Keratinocyte (primary cell): Measurements from ENCODE around the gene BCAS3. TPM values are rescaled to one million over a fixed set of nuclear protein-coding genes. Genes with fewer than 3 reads are reported as not detected.

ENCODE experiments used
- DNase-seq: peaks from one replicate; pipeline ENCODE4 v3.0.0-alpha.2; 2011; ENCODE audit warnings: low read depth, missing footprints, low spot score
- FAIRE-seq: peaks from 2 replicates; lab custom pipeline; 2011; peaks lifted over from hg19 to GRCh38; lab: Jason Lieb, UNC
- H2AFZ ChIP-seq: 2 replicates; pipeline ENCODE4 v1.6.0; 2012; ENCODE audit warnings: low read length, control low read depth, inconsistent platforms; ENCODE audit not compliant: control insufficient read depth
- H3K27ac ChIP-seq: 2 replicates; pipeline ENCODE4 v1.5.1; 2011; ENCODE audit warnings: low read length; ENCODE audit not compliant: control insufficient read depth, insufficient read depth
- H3K27me3 ChIP-seq: 3 replicates; pipeline ENCODE4 v1.6.0; 2011; ENCODE audit warnings: low read length; ENCODE audit not compliant: control insufficient read depth, insufficient read depth; ENCODE audit errors: extremely low read depth
- H3K36me3 ChIP-seq, 2 experiments: 2 replicates in 1 of 2; 3 replicates in 1 of 2; pipeline ENCODE4 v1.5.1; 2011; ENCODE audit warnings: low read length in 2 of 2, mild to moderate bottlenecking in 1 of 2; ENCODE audit not compliant: control insufficient read depth in 2 of 2, insufficient read depth in 2 of 2; ENCODE audit errors: extremely low read depth in 1 of 2
- H3K4me1 ChIP-seq: 3 replicates; pipeline ENCODE4 v1.5.1; 2011; ENCODE audit warnings: low read length; ENCODE audit not compliant: control insufficient read depth, insufficient read depth; ENCODE audit errors: extremely low read depth
- H3K4me2 ChIP-seq: 3 replicates; pipeline ENCODE4 v1.6.0; 2011; ENCODE audit warnings: low read depth, low read length; ENCODE audit not compliant: control insufficient read depth, insufficient read depth; ENCODE audit errors: extremely low read depth
- H3K4me3 ChIP-seq, 3 experiments: fragments of 200-600 bp in 1 of 3; sonication (generic) in 1 of 3; 2 replicates in 2 of 3; 3 replicates in 1 of 3; pipeline ENCODE4 v1.5.1; 2011 to 2016; ENCODE audit warnings: low read length in 3 of 3, mild to moderate bottlenecking in 3 of 3, control low read depth in 2 of 3, inconsistent platforms in 1 of 3, low read depth in 1 of 3, mixed read lengths in 1 of 3, mixed run types in 1 of 3, moderate library complexity in 1 of 3; ENCODE audit not compliant: control insufficient read depth in 2 of 3, insufficient read depth in 2 of 3; ENCODE audit errors: extremely low read depth in 1 of 3
- H3K79me2 ChIP-seq: 2 replicates; pipeline ENCODE4 v1.6.0; 2012; ENCODE audit warnings: low read length; ENCODE audit not compliant: control insufficient read depth, insufficient read depth
- H3K9ac ChIP-seq: 3 replicates; pipeline ENCODE4 v1.6.0; 2011; ENCODE audit warnings: low read length; ENCODE audit not compliant: control insufficient read depth, insufficient read depth; ENCODE audit errors: extremely low read depth
- H3K9me1 ChIP-seq: 3 replicates; pipeline ENCODE4 v1.6.0; 2011; ENCODE audit warnings: low read length; ENCODE audit not compliant: control insufficient read depth, insufficient read depth; ENCODE audit errors: extremely low read depth
- H3K9me3 ChIP-seq: 2 replicates; pipeline ENCODE4 v1.5.1; 2012; ENCODE audit warnings: low read depth, low read length; ENCODE audit not compliant: control insufficient read depth
- H4K20me1 ChIP-seq: 3 replicates; pipeline ENCODE4 v1.6.0; 2011; ENCODE audit warnings: low read length; ENCODE audit not compliant: control insufficient read depth, insufficient read depth; ENCODE audit errors: extremely low read depth
- EZH2 ChIP-seq: IDR thresholded peaks from one replicate; pipeline ENCODE4 v1.6.1; 2012; ENCODE audit warnings: inconsistent platforms, mild to moderate bottlenecking, low read length, moderate library complexity
- dilution Hi-C: fragments of 300-500 bp; cut with MboI; formaldehyde crosslinking; loops from one replicate; pipeline ENCODE4 v1.7.0; 2020; ENCODE audit warnings: low sequenced_read_pairs; ENCODE audit not compliant: extremely low pct_ligation_motif_present
- polyA plus RNA-seq, 5 experiments: library from polyadenylated mRNA; depleted of rRNA in 3 of 5; stranded (reverse) in 3 of 5; stranded (forward) in 1 of 5; unstranded in 1 of 5; fragments of >200 nt; gene quantifications; 1 replicate in 1 of 5; 2 replicates in 3 of 5; 3 replicates in 1 of 5; pipeline versions ENCODE4 v1.2.1 to v1.2.3, GENCODE V29; 2011 to 2012; ENCODE audit warnings: missing spikeins in 2 of 5, low read depth in 1 of 5, low replicate concordance in 1 of 5
- TF ChIP-seq, protein P1 (sequence below), 3 experiments: IDR thresholded peaks in 1 of 3; conservative IDR thresholded peaks in 1 of 3; optimal IDR thresholded peaks in 1 of 3; 2 replicates in 2 of 3; 3 replicates in 1 of 3; pipeline versions ENCODE3 to v1.5.1; 2011; ENCODE audit warnings: low read length in 3 of 3, mild to moderate bottlenecking in 3 of 3, moderate library complexity in 2 of 3, control low read depth in 1 of 3, inconsistent platforms in 1 of 3; ENCODE audit not compliant: insufficient read depth in 2 of 3; ENCODE audit errors: extremely low read depth in 1 of 3

BCAS3 gene
- polyA plus RNA-seq, 1 donor (not counting 4 experiments of a cell fraction or from before 2014, with no cell fraction given): 11.8 TPM

DNA sequence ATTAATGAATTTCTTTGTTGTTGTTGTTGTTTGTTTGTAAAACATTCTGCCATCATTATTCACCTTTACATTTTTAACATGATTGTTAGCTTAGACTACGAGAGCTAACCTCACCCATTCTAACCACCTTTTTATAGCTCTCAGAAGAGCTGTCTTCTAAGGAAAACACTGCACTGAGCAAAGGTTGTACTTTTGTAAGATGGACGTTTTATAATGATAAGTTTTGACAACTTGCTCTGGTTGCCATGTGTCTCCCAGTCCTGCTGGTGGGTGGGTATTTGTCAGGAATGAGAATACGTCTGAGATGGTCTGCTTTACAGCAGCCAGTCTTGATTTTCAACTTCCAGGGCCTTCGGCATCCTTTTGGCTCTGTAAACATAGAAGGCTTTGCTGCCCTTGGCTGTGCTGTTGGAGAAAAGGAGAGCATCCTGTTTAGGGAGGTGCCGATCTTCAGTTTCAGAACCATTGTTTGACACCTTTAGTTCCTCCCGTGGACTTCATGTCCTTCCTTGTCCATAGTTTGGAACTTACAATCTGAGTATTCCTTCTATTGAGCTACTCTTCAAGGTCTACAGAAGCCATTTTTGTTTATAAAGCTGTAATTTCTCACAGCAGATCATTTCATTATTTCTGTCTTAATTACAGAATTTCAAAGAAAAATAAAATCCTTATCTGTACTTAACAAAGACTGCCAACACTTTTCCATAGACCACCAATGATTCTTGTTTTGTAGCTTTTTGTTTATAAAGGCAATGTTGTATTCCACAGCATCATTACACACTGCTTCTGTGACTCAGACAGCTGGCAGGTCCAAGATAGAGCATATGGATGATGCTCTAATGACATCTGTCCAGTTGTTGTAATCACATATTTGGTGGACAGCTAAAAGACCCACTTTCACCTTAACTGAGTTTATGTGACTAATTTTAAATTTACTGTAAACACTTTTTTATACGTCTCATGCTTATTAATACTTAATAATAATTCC, 451.9 kb downstream of the BCAS3 start:
- FAIRE-seq (no peak), DNase-seq (no peak)
- Histone ChIP-seq H3K4me1 (no peaks in the 10 kb centered on the region), H3K9ac (no peak overlapping the region), H3K27ac (no peak overlapping the region), H3K4me3 (no peak overlapping the region), H3K79me2 (no peaks in the 10 kb centered on the region), H3K9me3 (no peaks in the 10 kb centered on the region), H3K9me1 (no peaks in the 10 kb centered on the region), H3K27me3 (no peaks in the 10 kb centered on the region), H4K20me1 (no peaks in the 10 kb centered on the region), H2AFZ (no peak overlapping the region), H3K4me2 (no peak overlapping the region), H3K36me3 (no peaks in the 10 kb centered on the region)
- no peak for TF ChIP-seq EZH2
- TF ChIP-seq, protein P1, sequence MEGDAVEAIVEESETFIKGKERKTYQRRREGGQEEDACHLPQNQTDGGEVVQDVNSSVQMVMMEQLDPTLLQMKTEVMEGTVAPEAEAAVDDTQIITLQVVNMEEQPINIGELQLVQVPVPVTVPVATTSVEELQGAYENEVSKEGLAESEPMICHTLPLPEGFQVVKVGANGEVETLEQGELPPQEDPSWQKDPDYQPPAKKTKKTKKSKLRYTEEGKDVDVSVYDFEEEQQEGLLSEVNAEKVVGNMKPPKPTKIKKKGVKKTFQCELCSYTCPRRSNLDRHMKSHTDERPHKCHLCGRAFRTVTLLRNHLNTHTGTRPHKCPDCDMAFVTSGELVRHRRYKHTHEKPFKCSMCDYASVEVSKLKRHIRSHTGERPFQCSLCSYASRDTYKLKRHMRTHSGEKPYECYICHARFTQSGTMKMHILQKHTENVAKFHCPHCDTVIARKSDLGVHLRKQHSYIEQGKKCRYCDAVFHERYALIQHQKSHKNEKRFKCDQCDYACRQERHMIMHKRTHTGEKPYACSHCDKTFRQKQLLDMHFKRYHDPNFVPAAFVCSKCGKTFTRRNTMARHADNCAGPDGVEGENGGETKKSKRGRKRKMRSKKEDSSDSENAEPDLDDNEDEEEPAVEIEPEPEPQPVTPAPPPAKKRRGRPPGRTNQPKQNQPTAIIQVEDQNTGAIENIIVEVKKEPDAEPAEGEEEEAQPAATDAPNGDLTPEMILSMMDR (optimal IDR thresholded peaks at IDR 0.05 in 1 of 3, IDR thresholded peaks at IDR 0.05 in 1 of 3, conservative IDR thresholded peaks at IDR 0.05 in 1 of 3; ENCODE audit: extremely low read depth in 1 of 3, insufficient read depth in 2 of 3, low read length in 3 of 3): no peak
- dilution Hi-C loops: no loop called here

DNA sequence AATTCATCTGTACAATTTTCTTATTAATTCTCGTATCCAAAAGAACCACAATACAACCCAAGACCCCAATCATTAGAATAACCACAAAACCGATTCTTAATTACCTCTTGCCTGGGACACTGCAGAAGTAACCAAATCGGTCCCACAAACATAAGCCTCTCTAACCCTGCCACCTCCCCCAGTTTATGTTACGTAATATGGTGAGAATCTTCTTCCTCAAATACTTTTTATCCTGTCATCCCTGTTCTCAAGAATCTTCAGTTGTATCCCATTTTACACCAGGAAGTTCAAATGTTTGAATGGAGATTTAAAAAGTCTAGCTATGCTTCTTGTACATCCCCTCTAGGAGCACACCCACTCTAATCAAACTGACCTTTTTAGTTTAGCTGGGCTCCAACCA, 452.7 kb downstream of the BCAS3 start:
- H3K4me1 ChIP-seq: no peaks in the 10 kb centered on the region
- H3K4me3 ChIP-seq: no peak overlapping the region
- no peak overlapping the region for H3K27ac ChIP-seq
- FAIRE-seq: no peak
- no peaks in the 10 kb centered on the region for H3K9me1 ChIP-seq
- no peak overlapping the region for H3K9ac ChIP-seq
- no peak overlapping the region for H2AFZ ChIP-seq
- H3K79me2 ChIP-seq: no peaks in the 10 kb centered on the region
- no peaks in the 10 kb centered on the region for H4K20me1 ChIP-seq
- DNase-seq: no peak
- dilution Hi-C loops: no loop called here
- H3K36me3 ChIP-seq: no peaks in the 10 kb centered on the region
- no peak overlapping the region for H3K4me2 ChIP-seq
- TF ChIP-seq EZH2: no peak
- TF ChIP-seq, protein P1 (optimal IDR thresholded peaks at IDR 0.05 in 1 of 3, IDR thresholded peaks at IDR 0.05 in 1 of 3, conservative IDR thresholded peaks at IDR 0.05 in 1 of 3; ENCODE audit: extremely low read depth in 1 of 3, insufficient read depth in 2 of 3, low read length in 3 of 3): no peak
- no peaks in the 10 kb centered on the region for H3K27me3 ChIP-seq
- no peaks in the 10 kb centered on the region for H3K9me3 ChIP-seq
